Liver (tissue), 3 donors: ENCODE data around the gene NMUR2.
A peak's percentile ranks its signal among the peaks of the same experiment; 100 is the strongest.

Source experiments
- CTCF ChIP-seq: fragments of 150-350 bp; IDR thresholded peaks from 2 replicates; pipeline ENCODE4 v1.5.1; 2017; ENCODE audit warnings: improper control_type of control experiment, low read depth, low read length; ENCODE audit not compliant: missing input control
- HNF4A ChIP-seq, 2 donors: conservative IDR thresholded peaks; 2 replicates each; pipeline ENCODE4 v1.6.1; 2016; ENCODE audit warnings: antibody characterized with exemption in 2 of 2, mild to moderate bottlenecking in 2 of 2
- HNF4G ChIP-seq: IDR thresholded peaks from 2 replicates; pipeline ENCODE4 v1.6.1; 2016; ENCODE audit warnings: antibody characterized with exemption
- JUND ChIP-seq, 2 donors: IDR thresholded peaks; 2 replicates each; pipeline ENCODE4 v1.6.1; 2016; ENCODE audit warnings: antibody characterized with exemption in 2 of 2
- MAX ChIP-seq: IDR thresholded peaks from 2 replicates; pipeline ENCODE4 v1.6.1; 2016; ENCODE audit warnings: antibody characterized with exemption
- NR2F2 ChIP-seq: IDR thresholded peaks from 2 replicates; pipeline ENCODE4 v1.6.1; 2016; ENCODE audit warnings: antibody characterized with exemption
- REST ChIP-seq: IDR thresholded peaks from 2 replicates; pipeline ENCODE4 v1.6.1; 2016; ENCODE audit warnings: antibody characterized with exemption, mild to moderate bottlenecking
- SP1 ChIP-seq: IDR thresholded peaks from 2 replicates; pipeline ENCODE4 v1.6.1; 2018; ENCODE audit warnings: antibody characterized with exemption, mild to moderate bottlenecking
- TAF1 ChIP-seq: conservative IDR thresholded peaks from 2 replicates; pipeline ENCODE4 v1.6.1; 2016; ENCODE audit warnings: antibody characterized with exemption, mild to moderate bottlenecking
- YY1 ChIP-seq: IDR thresholded peaks from 2 replicates; pipeline ENCODE4 v1.6.1; 2016; ENCODE audit warnings: antibody characterized with exemption, mild to moderate bottlenecking
- donor health status: healthy.
- donor health status: healthy.

DNA sequence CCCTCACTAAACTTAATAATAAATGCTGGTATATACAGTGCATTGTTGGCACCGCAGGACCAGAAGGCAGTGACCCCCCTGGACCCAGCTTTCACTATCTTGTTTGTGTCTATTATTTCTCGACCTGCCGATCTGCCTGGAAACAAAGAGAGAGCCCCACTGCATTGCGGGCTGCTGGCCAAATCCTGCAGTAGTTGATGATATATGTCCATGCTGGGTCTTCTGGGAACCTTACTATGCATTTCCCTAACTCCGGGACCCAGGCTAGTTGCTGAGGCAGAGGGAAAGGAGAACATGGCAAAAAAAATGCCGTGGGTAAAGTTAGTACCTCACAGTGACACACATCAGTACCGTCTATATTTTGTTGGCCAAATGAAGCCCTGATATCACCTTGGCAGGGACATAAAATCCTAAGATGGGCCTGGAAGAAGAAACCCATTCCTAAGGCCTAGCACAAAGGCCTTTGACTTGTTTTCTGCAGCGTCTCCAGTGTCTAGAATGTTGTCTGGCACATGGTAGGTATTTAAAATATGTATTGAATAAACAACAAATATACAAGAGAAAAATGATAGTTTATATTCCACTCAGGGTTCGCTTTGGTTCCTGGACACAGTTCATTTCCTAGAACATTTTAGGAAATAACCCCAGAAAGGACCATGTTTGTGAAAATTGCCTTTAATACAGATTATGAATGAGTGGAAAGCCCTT lies 46.1 kb downstream of the NMUR2 start:
- TF ChIP-seq CTCF: no peak
- TF ChIP-seq TAF1: no peak
- TF ChIP-seq REST: no peak
- no peak for TF ChIP-seq MAX
- TF ChIP-seq YY1: no peak
- TF ChIP-seq HNF4A (conservative IDR thresholded peaks at IDR 0.05): no peak
- no peak for TF ChIP-seq JUND (IDR thresholded peaks at IDR 0.05)
- TF ChIP-seq SP1: peak; percentile 8
- TF ChIP-seq HNF4G: no peak
- TF ChIP-seq NR2F2: peak; percentile 65
